Spleen (tissue), 7 donors: ENCODE data around the gene SKI.

Source experiments
- CTCF ChIP-seq, 11 experiments: fragments of 200-600 bp in 7 of 11; fragments of 450-650 bp in 4 of 11; sonication (generic) in 4 of 11; IDR thresholded peaks in 8 of 11; conservative IDR thresholded peaks in 3 of 11; 1 replicate in 7 of 11; 2 replicates in 4 of 11; pipeline versions ENCODE4 v1.4.0 to v1.8.0; 2016 to 2021; ENCODE audit warnings: antibody characterized with exemption in 11 of 11, inconsistent platforms in 4 of 11, mild to moderate bottlenecking in 1 of 11
- POLR2A ChIP-seq, 3 donors: fragments of 450-650 bp; IDR thresholded peaks; one replicate each; pipeline ENCODE4 v1.5.1; 2017; ENCODE audit warnings: antibody characterized with exemption in 3 of 3, mild to moderate bottlenecking in 1 of 3
- POLR2AphosphoS5 ChIP-seq, 3 donors: sonication (generic); formaldehyde crosslinking; IDR thresholded peaks; one replicate each; pipeline ENCODE4 v1.5.1; 2017; ENCODE audit warnings: antibody characterized with exemption in 3 of 3
- donor health status: DM: no; HTN: no; CAD: no; lungs with moderate emphysema.
- donor health status: DM: no; HTN: no; CAD: no.
- donor health status: DM: no; HTN: no; CAD: no.

- no peak for TF ChIP-seq CTCF (IDR thresholded peaks at IDR 0.05 in 8 of 11, conservative IDR thresholded peaks at IDR 0.05 in 3 of 11)
- TF ChIP-seq POLR2AphosphoS5 (IDR thresholded peaks at IDR 0.05): no peak
- no peak for TF ChIP-seq POLR2A (IDR thresholded peaks at IDR 0.05)
Measured at GRCh38 chr1:2301607-2302291, 73.6 kb downstream of the SKI start.
